Measurements from ENCODE around the gene VCL. TPM values are rescaled to one million over a fixed set of nuclear protein-coding genes. Genes with fewer than 3 reads are reported as not detected.

Gene VCL
- polyA plus RNA-seq, 1 of the 3 experiments (the other 2 are of a cell fraction) = 147 TPM

DNA sequence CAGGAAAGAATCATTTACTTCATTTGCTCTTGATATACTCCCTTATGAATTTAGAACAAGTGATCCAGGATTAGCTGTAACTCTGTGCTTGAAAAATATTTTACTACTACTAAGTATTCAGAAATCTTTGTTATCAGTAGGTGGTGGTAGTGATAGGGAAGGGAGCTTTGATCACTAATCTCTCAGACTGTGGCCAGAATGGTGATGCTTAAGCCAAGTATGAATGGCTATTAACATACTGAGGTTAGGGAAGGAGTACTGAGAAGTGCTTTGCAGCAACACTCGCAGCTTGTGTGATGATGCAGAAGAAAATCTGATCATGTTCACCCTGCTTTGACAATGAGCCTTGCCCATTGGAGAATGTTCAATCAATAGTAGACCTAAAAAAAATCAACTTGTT is 123.5 kb downstream of the VCL start:
- peaks cover 82 to 92% of the 10 kb centered on the region in 2 experiments for H3K36me3 ChIP-seq (replicated peaks in 1 of 2; ENCODE audit: control insufficient read depth in 1 of 2, insufficient read depth in 2 of 2, low read length in 1 of 2)

DNA sequence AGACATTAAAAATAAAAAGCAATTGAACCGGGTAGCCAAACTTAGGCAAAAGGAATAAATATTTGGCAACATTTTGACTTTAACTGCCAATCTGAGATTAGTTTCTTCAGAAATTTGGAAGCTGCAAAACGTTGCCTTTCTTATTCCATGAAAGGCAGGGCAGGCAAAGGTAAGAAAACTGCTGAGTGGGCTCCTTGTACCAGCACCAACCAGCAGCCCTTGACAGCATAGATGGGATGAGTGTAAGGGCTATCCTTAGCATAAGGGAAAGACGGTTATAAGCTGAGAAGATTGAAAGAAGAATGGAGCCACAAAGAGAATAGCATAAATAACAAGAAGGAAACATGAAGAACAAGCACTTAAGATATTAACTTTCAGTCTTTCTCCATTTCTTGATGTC is 124.1 kb downstream of the VCL start:
- no peaks in the 10 kb centered on the region for H3K9me3 ChIP-seq
- no peaks in the 10 kb centered on the region for H4K20me1 ChIP-seq (ENCODE audit: insufficient read depth)
- 75% methylated on average over 3 of the region's 3 CpGs for WGBS (ENCODE audit: low lambda C conversion rate)
- POLR2A ChIA-PET = no interaction called here
- no peak overlapping the region for H2AFZ ChIP-seq (ENCODE audit: low read depth)
- H3K4me3 ChIP-seq (ENCODE audit: low read depth in 2 of 2, low read length in 1 of 2) = no peak overlapping the region
- no peak overlapping the region for H3K4me2 ChIP-seq
- H3K4me1 ChIP-seq (ENCODE audit: control insufficient read depth in 1 of 2, insufficient read depth in 2 of 2, low read depth in 1 of 2, low read length in 1 of 2) = peaks cover 2 to 6% of the 10 kb centered on the region in 2 experiments; a peak in 1 of 4 replicates
- H3K27me3 ChIP-seq (ENCODE audit: insufficient read depth) = no peaks in the 10 kb centered on the region
- H3K79me2 ChIP-seq (ENCODE audit: insufficient read depth) = no peaks in the 10 kb centered on the region; the same call in 1 of the 2 replicates
- peaks cover 82 to 86% of the 10 kb centered on the region in 2 experiments for H3K36me3 ChIP-seq (replicated peaks in 1 of 2; ENCODE audit: control insufficient read depth in 1 of 2, insufficient read depth in 2 of 2, low read length in 1 of 2)
- no peak overlapping the region; a peak in 1 of 4 replicates for H3K27ac ChIP-seq (ENCODE audit: low read depth in 2 of 2, low read length in 1 of 2)
- H3K9ac ChIP-seq = no peak overlapping the region
- no peak for DNase-seq
- CTCF ChIA-PET = interaction anchor here (1.5 to 4.3 kb wide), 4 partner anchors 18 to 242 kb away, joined by 4 to 15 read pairs (median 6); no protein-coding TSS in a partner anchor
- H3K9me2 ChIP-seq = no peaks in the 10 kb centered on the region
- H3F3A ChIP-seq (replicated peaks; ENCODE audit: insufficient read depth) = peaks cover 80% of the 10 kb centered on the region
- TF ChIP-seq GATA2 (CRISPR knock-in tag; IDR thresholded peaks at IDR 0.05) (no peak), FOSL2 (IDR thresholded peaks at IDR 0.05; ENCODE audit: borderline replicate concordance, low read depth) (no peak), TCF12 (IDR thresholded peaks at IDR 0.05) (no peak), SMC3 (IDR thresholded peaks at IDR 0.05; ENCODE audit: low read depth, low read length) (no peak), POLR2AphosphoS5 (IDR thresholded peaks at IDR 0.05; ENCODE audit: low read depth, low read length) (no peak), NRF1 (IDR thresholded peaks at IDR 0.05; ENCODE audit: low read depth, low read length) (no peak), RAD21 (IDR thresholded peaks at IDR 0.05; ENCODE audit: low read length) (no peak), JUND (IDR thresholded peaks at IDR 0.05) (no peak)
- TF ChIP-seq, protein P1, sequence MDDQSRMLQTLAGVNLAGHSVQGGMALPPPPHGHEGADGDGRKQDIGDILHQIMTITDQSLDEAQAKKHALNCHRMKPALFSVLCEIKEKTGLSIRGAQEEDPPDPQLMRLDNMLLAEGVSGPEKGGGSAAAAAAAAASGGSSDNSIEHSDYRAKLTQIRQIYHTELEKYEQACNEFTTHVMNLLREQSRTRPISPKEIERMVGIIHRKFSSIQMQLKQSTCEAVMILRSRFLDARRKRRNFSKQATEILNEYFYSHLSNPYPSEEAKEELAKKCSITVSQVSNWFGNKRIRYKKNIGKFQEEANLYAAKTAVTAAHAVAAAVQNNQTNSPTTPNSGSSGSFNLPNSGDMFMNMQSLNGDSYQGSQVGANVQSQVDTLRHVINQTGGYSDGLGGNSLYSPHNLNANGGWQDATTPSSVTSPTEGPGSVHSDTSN (IDR thresholded peaks at IDR 0.05) = no peak
- TF ChIP-seq, protein P2, sequence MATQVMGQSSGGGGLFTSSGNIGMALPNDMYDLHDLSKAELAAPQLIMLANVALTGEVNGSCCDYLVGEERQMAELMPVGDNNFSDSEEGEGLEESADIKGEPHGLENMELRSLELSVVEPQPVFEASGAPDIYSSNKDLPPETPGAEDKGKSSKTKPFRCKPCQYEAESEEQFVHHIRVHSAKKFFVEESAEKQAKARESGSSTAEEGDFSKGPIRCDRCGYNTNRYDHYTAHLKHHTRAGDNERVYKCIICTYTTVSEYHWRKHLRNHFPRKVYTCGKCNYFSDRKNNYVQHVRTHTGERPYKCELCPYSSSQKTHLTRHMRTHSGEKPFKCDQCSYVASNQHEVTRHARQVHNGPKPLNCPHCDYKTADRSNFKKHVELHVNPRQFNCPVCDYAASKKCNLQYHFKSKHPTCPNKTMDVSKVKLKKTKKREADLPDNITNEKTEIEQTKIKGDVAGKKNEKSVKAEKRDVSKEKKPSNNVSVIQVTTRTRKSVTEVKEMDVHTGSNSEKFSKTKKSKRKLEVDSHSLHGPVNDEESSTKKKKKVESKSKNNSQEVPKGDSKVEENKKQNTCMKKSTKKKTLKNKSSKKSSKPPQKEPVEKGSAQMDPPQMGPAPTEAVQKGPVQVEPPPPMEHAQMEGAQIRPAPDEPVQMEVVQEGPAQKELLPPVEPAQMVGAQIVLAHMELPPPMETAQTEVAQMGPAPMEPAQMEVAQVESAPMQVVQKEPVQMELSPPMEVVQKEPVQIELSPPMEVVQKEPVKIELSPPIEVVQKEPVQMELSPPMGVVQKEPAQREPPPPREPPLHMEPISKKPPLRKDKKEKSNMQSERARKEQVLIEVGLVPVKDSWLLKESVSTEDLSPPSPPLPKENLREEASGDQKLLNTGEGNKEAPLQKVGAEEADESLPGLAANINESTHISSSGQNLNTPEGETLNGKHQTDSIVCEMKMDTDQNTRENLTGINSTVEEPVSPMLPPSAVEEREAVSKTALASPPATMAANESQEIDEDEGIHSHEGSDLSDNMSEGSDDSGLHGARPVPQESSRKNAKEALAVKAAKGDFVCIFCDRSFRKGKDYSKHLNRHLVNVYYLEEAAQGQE (IDR thresholded peaks at IDR 0.05; ENCODE audit: low read depth, low read length) = no peak

More for the DNA sequence above, 123.5 kb downstream of the VCL start:
- H3K27ac ChIP-seq (ENCODE audit: low read depth in 2 of 2, low read length in 1 of 2) = no peak overlapping the region; a peak in 1 of 4 replicates
- peaks cover 81% of the 10 kb centered on the region for H3F3A ChIP-seq (replicated peaks; ENCODE audit: insufficient read depth)
- CTCF ChIA-PET = interaction anchor here (1.5 to 4.3 kb wide), 3 partner anchors 18 to 235 kb away, joined by 4 to 15 read pairs (median 6); no protein-coding TSS in a partner anchor
- no peak overlapping the region for H3K4me2 ChIP-seq
- no peaks in the 10 kb centered on the region for H3K9me3 ChIP-seq
- POLR2A ChIA-PET = no interaction called here
- H3K9me2 ChIP-seq = no peaks in the 10 kb centered on the region
- H2AFZ ChIP-seq (ENCODE audit: low read depth) = no peak overlapping the region
- peaks cover 2 to 6% of the 10 kb centered on the region in 2 experiments; a peak in 1 of 4 replicates for H3K4me1 ChIP-seq (ENCODE audit: control insufficient read depth in 1 of 2, insufficient read depth in 2 of 2, low read depth in 1 of 2, low read length in 1 of 2)
- H3K79me2 ChIP-seq (ENCODE audit: insufficient read depth) = no peaks in the 10 kb centered on the region; the same call in 1 of the 2 replicates
- WGBS (ENCODE audit: low lambda C conversion rate) = 100% methylated on average over 1 of the region's 1 CpG
- TF ChIP-seq NFIC (IDR thresholded peaks at IDR 0.05; ENCODE audit: borderline replicate concordance) (no peak), CHD2 (IDR thresholded peaks at IDR 0.05; ENCODE audit: low read length, partially characterized antibody) (no peak), RAD21 (IDR thresholded peaks at IDR 0.05; ENCODE audit: low read length) (no peak), JUND (IDR thresholded peaks at IDR 0.05) (no peak), MXI1 (IDR thresholded peaks at IDR 0.05; ENCODE audit: low read depth, low read length) (no peak), SMC3 (IDR thresholded peaks at IDR 0.05; ENCODE audit: low read depth, low read length) (no peak), FOSL2 (IDR thresholded peaks at IDR 0.05; ENCODE audit: borderline replicate concordance, low read depth) (no peak), TEAD4 (IDR thresholded peaks at IDR 0.05; ENCODE audit: borderline replicate concordance, insufficient read depth) (no peak), NRF1 (IDR thresholded peaks at IDR 0.05; ENCODE audit: low read depth, low read length) (no peak), TCF12 (IDR thresholded peaks at IDR 0.05) (no peak), YY1 (IDR thresholded peaks at IDR 0.05; ENCODE audit: low read depth) (no peak), EZH2phosphoT487 (IDR thresholded peaks at IDR 0.05; ENCODE audit: borderline replicate concordance, low read depth) (no peak), RXRA (IDR thresholded peaks at IDR 0.05; ENCODE audit: borderline replicate concordance, low read depth) (no peak), RFX5 (IDR thresholded peaks at IDR 0.05; ENCODE audit: low read length) (no peak), RCOR1 (IDR thresholded peaks at IDR 0.05; ENCODE audit: low read length) (no peak)
- TF ChIP-seq, protein P3, sequence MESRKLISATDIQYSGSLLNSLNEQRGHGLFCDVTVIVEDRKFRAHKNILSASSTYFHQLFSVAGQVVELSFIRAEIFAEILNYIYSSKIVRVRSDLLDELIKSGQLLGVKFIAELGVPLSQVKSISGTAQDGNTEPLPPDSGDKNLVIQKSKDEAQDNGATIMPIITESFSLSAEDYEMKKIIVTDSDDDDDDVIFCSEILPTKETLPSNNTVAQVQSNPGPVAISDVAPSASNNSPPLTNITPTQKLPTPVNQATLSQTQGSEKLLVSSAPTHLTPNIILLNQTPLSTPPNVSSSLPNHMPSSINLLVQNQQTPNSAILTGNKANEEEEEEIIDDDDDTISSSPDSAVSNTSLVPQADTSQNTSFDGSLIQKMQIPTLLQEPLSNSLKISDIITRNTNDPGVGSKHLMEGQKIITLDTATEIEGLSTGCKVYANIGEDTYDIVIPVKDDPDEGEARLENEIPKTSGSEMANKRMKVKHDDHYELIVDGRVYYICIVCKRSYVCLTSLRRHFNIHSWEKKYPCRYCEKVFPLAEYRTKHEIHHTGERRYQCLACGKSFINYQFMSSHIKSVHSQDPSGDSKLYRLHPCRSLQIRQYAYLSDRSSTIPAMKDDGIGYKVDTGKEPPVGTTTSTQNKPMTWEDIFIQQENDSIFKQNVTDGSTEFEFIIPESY (IDR thresholded peaks at IDR 0.05; ENCODE audit: borderline replicate concordance, low read depth) = no peak
- TF ChIP-seq, protein P4, sequence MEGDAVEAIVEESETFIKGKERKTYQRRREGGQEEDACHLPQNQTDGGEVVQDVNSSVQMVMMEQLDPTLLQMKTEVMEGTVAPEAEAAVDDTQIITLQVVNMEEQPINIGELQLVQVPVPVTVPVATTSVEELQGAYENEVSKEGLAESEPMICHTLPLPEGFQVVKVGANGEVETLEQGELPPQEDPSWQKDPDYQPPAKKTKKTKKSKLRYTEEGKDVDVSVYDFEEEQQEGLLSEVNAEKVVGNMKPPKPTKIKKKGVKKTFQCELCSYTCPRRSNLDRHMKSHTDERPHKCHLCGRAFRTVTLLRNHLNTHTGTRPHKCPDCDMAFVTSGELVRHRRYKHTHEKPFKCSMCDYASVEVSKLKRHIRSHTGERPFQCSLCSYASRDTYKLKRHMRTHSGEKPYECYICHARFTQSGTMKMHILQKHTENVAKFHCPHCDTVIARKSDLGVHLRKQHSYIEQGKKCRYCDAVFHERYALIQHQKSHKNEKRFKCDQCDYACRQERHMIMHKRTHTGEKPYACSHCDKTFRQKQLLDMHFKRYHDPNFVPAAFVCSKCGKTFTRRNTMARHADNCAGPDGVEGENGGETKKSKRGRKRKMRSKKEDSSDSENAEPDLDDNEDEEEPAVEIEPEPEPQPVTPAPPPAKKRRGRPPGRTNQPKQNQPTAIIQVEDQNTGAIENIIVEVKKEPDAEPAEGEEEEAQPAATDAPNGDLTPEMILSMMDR (IDR thresholded peaks at IDR 0.05) = no peak
- no peaks in the 10 kb centered on the region for H4K20me1 ChIP-seq (ENCODE audit: insufficient read depth)
- H3K27me3 ChIP-seq (ENCODE audit: insufficient read depth) = no peaks in the 10 kb centered on the region
- H3K9ac ChIP-seq = no peak overlapping the region
- DNase-seq = no peak
- no peak overlapping the region for H3K4me3 ChIP-seq (ENCODE audit: low read depth in 2 of 2, low read length in 1 of 2)

All from SK-N-SH (cell line).